K562 (cell line): ENCODE results near the gene RREB1. TPM values are rescaled to one million over a fixed set of nuclear protein-coding genes. Genes with fewer than 3 reads are reported as not detected.

Source experiments
- ARID1B ChIP-seq: fragments of 450-650 bp; IDR thresholded peaks from 2 replicates; pipeline ENCODE4 v1.6.1; 2016; ENCODE audit warnings: antibody characterized with exemption, mild to moderate bottlenecking, inconsistent platforms
- BHLHE40 ChIP-seq: IDR thresholded peaks from 2 replicates; pipeline ENCODE4 v1.6.1; 2011; ENCODE audit warnings: low read length, improper control_type of control experiment
- BRF2 ChIP-seq: IDR thresholded peaks from 3 replicates; pipeline ENCODE4 v1.6.1; 2011; ENCODE audit warnings: borderline replicate concordance, mild to moderate bottlenecking; ENCODE audit not compliant: insufficient read length, insufficient read depth
- ELF1 ChIP-seq: fragments of 200-800 bp; sonication (Bioruptor generic); IDR thresholded peaks from 2 replicates; pipeline ENCODE4 v1.6.1; 2016; ENCODE audit warnings: missing genetic modification characterization, missing compliant biosample characterization
- EP300 ChIP-seq: IDR thresholded peaks from 2 replicates; pipeline ENCODE4 v1.6.1; 2012; ENCODE audit warnings: low read length, improper control_type of control experiment
- FOS ChIP-seq: IDR thresholded peaks from 3 replicates; pipeline ENCODE4 v1.6.1; 2011; ENCODE audit not compliant: insufficient read length; ENCODE audit errors: extremely low read depth
- FOXK2 ChIP-seq, 2 experiments: fragments of 450-650 bp; IDR thresholded peaks in 1 of 2; conservative IDR thresholded peaks in 1 of 2; 2 replicates each; pipeline ENCODE4 v1.6.1; 2016; ENCODE audit warnings: low read depth in 2 of 2, mild to moderate bottlenecking in 1 of 2
- KDM1A ChIP-seq, 2 experiments: fragments of 450-650 bp; IDR thresholded peaks; 2 replicates each; pipeline ENCODE4 v1.6.1; 2016; ENCODE audit warnings: mild to moderate bottlenecking in 2 of 2
- MTA3 ChIP-seq: fragments of 450-650 bp; formaldehyde crosslinking; IDR thresholded peaks from 2 replicates; pipeline ENCODE4 v1.6.1; 2017; ENCODE audit warnings: mild to moderate bottlenecking, borderline replicate concordance
- MYC ChIP-seq, 2 experiments: fragments of 250-450 bp in 1 of 2; sonication (Bioruptor Pico) in 1 of 2; IDR thresholded peaks; 2 replicates each; pipeline versions ENCODE4 v1.5.1 to v1.6.1; 2012 to 2021; ENCODE audit warnings: low read depth in 2 of 2, borderline replicate concordance in 1 of 2, improper control_type of control experiment in 1 of 2, low read length in 1 of 2, mild to moderate bottlenecking in 1 of 2, moderate library complexity in 1 of 2
- NBN ChIP-seq: fragments of 450-650 bp; IDR thresholded peaks from 2 replicates; pipeline ENCODE4 v1.6.1; 2016; ENCODE audit warnings: low read depth, mild to moderate bottlenecking
- NONO ChIP-seq, 2 experiments: fragments of 200-400 bp in 1 of 2; fragments of 450-650 bp in 1 of 2; formaldehyde crosslinking in 1 of 2; IDR thresholded peaks; 2 replicates each; pipeline ENCODE4 v1.6.1; 2017; ENCODE audit warnings: low read depth in 2 of 2, mild to moderate bottlenecking in 2 of 2, moderate library complexity in 2 of 2, low read length in 1 of 2
- PCBP2 ChIP-seq: fragments of 200-400 bp; formaldehyde crosslinking; IDR thresholded peaks from 2 replicates; pipeline ENCODE4 v1.6.1; 2018; ENCODE audit warnings: low read length, low read depth, mild to moderate bottlenecking, moderate library complexity; ENCODE audit not compliant: poor library complexity, severe bottlenecking
- POLR2AphosphoS5 ChIP-seq: IDR thresholded peaks from 2 replicates; pipeline ENCODE4 v1.6.1; 2011; ENCODE audit warnings: mild to moderate bottlenecking, low read depth, low read length, moderate library complexity; ENCODE audit not compliant: control insufficient read depth, insufficient read depth
- RAD51 ChIP-seq: fragments of 450-650 bp; IDR thresholded peaks from 2 replicates; pipeline ENCODE4 v1.7.1; 2016; ENCODE audit warnings: low read depth, mild to moderate bottlenecking, borderline replicate concordance
- SMAD3 ChIP-seq: fragments of 450-650 bp; formaldehyde crosslinking; conservative IDR thresholded peaks from 2 replicates; pipeline ENCODE4 v1.4.0; 2020; ENCODE audit warnings: mild to moderate bottlenecking
- TAF9B ChIP-seq: fragments of 450-650 bp; IDR thresholded peaks from 2 replicates; pipeline ENCODE4 v1.6.1; 2018; ENCODE audit warnings: mild to moderate bottlenecking; ENCODE audit not compliant: partially characterized antibody
- ZFP36 ChIP-seq: fragments of 150-350 bp; IDR thresholded peaks from 2 replicates; pipeline ENCODE4 v1.6.1; 2018; ENCODE audit warnings: low read length, low read depth; ENCODE audit not compliant: partially characterized antibody
- ZNF134 ChIP-seq: fragments of 250-450 bp; sonication (Bioruptor Pico); conservative IDR thresholded peaks from 2 replicates; pipeline ENCODE4 v1.4.0; 2020
- ZNF175 ChIP-seq: fragments of 200-800 bp; sonication (Bioruptor generic); IDR thresholded peaks from 2 replicates; pipeline ENCODE4 v1.6.1; 2016; ENCODE audit warnings: low read depth, mild to moderate bottlenecking, missing genetic modification characterization, missing compliant biosample characterization
- ZNF263 ChIP-seq: sonication (generic); formaldehyde crosslinking; IDR thresholded peaks from 2 replicates; pipeline ENCODE4 v1.8.0; 2022; ENCODE audit warnings: mild to moderate bottlenecking, missing genetic modification reagents, borderline replicate concordance
- ZNF511 ChIP-seq: sonication (generic); formaldehyde crosslinking; IDR thresholded peaks from 2 replicates; pipeline ENCODE4 v1.8.0; 2022; ENCODE audit warnings: mild to moderate bottlenecking, missing genetic modification reagents
- ZNF551 ChIP-seq: fragments of 250-450 bp; sonication (Bioruptor Pico); IDR thresholded peaks from 2 replicates; pipeline ENCODE4 v1.5.0; 2021; ENCODE audit warnings: mild to moderate bottlenecking, moderate library complexity
- ZNF586 ChIP-seq: fragments of 450-650 bp; formaldehyde crosslinking; conservative IDR thresholded peaks from 2 replicates; pipeline ENCODE4 v1.4.0; 2020; ENCODE audit warnings: mild to moderate bottlenecking, moderate library complexity
- ZNF766 ChIP-seq: fragments of 200-800 bp; sonication (Bioruptor generic); conservative IDR thresholded peaks from 2 replicates; pipeline ENCODE4 v1.6.1; 2016; ENCODE audit warnings: missing genetic modification characterization, missing compliant biosample characterization
- polyA plus RNA-seq, 8 experiments: library from polyadenylated mRNA; depleted of rRNA in 4 of 8; stranded (reverse) in 5 of 8; unstranded in 3 of 8; fragments of >200 nt; fragmentation: Nextera tagmentation in 2 of 8; fragmentation: Illumina TruSeq in 1 of 8; extraction: Ambion mirVana in 2 of 8; extraction: Trizol in 1 of 8; gene quantifications; 2 replicates each; pipeline versions ENCODE4 v1.2.1 to v1.2.3, GENCODE V29; 2011 to 2014; ENCODE audit warnings: inconsistent platforms in 1 of 8, missing spikeins in 1 of 8
- total RNA-seq, 7 experiments: library from RNA; depleted of rRNA in 6 of 7; stranded (reverse); fragments of >200 nt in 6 of 7; fragmentation: Illumina TruSeq in 2 of 7; extraction: Trizol in 2 of 7; gene quantifications; 2 replicates each; pipeline versions ENCODE4 v1.2.1 to v1.2.3, GENCODE V29; 2011 to 2021; ENCODE audit warnings: low replicate concordance in 1 of 7
- TF ChIP-seq, protein P1 (sequence below): IDR thresholded peaks from 2 replicates; pipeline ENCODE4 v1.6.1; 2011; ENCODE audit not compliant: insufficient read length; ENCODE audit errors: extremely low read depth

The RREB1 gene
- total and polyA plus RNA-seq, 9 of the 15 experiments (the other 6 are each of a cell fraction or from before 2014, with no cell fraction given): 3.3 to 64.2 (median 19.3) TPM

DNA sequence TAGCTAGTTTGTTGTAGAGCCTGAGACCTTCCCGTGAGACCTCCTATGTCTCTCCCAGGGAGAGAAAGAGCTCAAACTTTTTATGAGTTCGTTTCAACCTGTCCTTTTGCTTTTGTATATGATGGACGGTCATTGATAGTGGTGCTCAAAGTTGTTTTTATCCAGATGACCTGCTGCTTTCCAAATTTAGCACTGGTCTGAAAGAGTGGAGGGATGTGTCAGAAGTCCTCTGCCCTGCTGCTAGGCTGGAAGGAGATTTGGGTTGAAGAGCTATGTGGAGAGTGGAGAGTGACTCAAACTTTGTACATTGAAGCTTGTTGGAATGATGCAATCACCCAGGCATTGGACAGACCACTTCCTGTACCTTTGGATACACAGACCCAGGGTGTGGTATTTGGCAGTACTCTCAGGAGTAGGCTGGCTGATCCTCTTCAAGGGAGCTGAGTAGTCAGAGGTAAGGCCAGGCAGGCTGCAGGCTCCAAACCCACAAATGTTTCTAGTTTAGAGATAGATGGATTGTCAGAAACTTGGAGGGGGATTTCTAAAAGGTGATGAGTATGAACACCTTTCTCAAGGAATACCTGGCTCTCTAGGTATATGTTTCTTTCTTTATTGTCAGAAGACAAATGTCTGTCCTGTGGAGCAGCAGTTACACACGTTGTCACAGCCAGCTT lies 49.4 kb upstream of the RREB1 start (continued):
- no peak for TF ChIP-seq ZNF586 (CRISPR knock-in tag)
- TF ChIP-seq ARID1B: peak; percentile 82
- peak; percentile 7 for TF ChIP-seq FOS
- TF ChIP-seq BRF2: no peak
- TF ChIP-seq, protein P1, sequence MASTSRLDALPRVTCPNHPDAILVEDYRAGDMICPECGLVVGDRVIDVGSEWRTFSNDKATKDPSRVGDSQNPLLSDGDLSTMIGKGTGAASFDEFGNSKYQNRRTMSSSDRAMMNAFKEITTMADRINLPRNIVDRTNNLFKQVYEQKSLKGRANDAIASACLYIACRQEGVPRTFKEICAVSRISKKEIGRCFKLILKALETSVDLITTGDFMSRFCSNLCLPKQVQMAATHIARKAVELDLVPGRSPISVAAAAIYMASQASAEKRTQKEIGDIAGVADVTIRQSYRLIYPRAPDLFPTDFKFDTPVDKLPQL: peak; percentile 20
- no peak for TF ChIP-seq PCBP2
- TF ChIP-seq ZNF263 (CRISPR knock-in tag): no peak
- peak; percentile 91 for TF ChIP-seq NBN
- peak; percentile 77 for TF ChIP-seq MYC (IDR thresholded peaks at IDR 0.05; ENCODE audit: low read depth, low read length)
- TF ChIP-seq MYC (CRISPR knock-in tag; IDR thresholded peaks at IDR 0.05; ENCODE audit: borderline replicate concordance, low read depth): no peak
- no peak for TF ChIP-seq RAD51
- 0 out of 2 replicates have a peak, but pooled peaks have one; percentile 4 for TF ChIP-seq BHLHE40
- no peak for TF ChIP-seq ZNF551 (CRISPR knock-in tag)
- peak; percentile 51 for TF ChIP-seq POLR2AphosphoS5
- TF ChIP-seq ELF1 (tag): peak; percentile 70
- TF ChIP-seq ZNF134: 0 out of 2 replicates have a peak, but pooled peaks have one; percentile 7
- TF ChIP-seq EP300: peak; percentile 86
- peak; percentile 68; the same call in 1 of the 2 replicates for TF ChIP-seq ZNF766
- TF ChIP-seq NONO (IDR thresholded peaks at IDR 0.05; ENCODE audit: low read depth in 2 of 2, low read length in 1 of 2): 0 out of 4 replicates have a peak, but pooled peaks of 1 of the 2 experiments have one; percentile 29
- peak; percentile 66 for TF ChIP-seq TAF9B
- TF ChIP-seq MTA3: 0 out of 2 replicates have a peak, but pooled peaks have one; percentile 63
- peak in 1 of 2 experiments; percentile 45; a peak in 1 of 4 replicates for TF ChIP-seq FOXK2 (conservative IDR thresholded peaks at IDR 0.05 in 1 of 2, IDR thresholded peaks at IDR 0.05 in 1 of 2; ENCODE audit: low read depth in 2 of 2)
- no peak for TF ChIP-seq ZFP36
- no peak; a peak in 2 of 4 replicates for TF ChIP-seq KDM1A (IDR thresholded peaks at IDR 0.05)
- no peak for TF ChIP-seq SMAD3 (CRISPR knock-in tag)
- TF ChIP-seq ZNF175 (CRISPR knock-in tag): peak; percentile 81
- peak; percentile 67; the same call in 1 of the 2 replicates for TF ChIP-seq ZNF511 (CRISPR knock-in tag)
